Calu3 (cell line): Measurements from ENCODE around the gene ELOVL6. TPM values are rescaled to one million over a fixed set of nuclear protein-coding genes. Genes with fewer than 3 reads are reported as not detected.

ENCODE experiments used
- BruUV-seq: library from RNA; stranded (reverse); fragments of 400-500 nt; replicated peaks from 2 replicates; lab custom pipeline; 2021; lab: Mats Ljungman, UMichigan
- CTCF ChIA-PET: fragments of 300-600 bp; sonication (Branson Sonifier 250); formaldehyde crosslinking; loops from one replicate; lab custom pipeline; 2022; ENCODE audit warnings: antibody characterized with exemption; lab: Charles Lee
- DNase-seq: peaks from one replicate; pipeline ENCODE4 v3.0.0; 2022
- H3K27ac Mint-ChIP-seq: one replicate; pipeline ENCODE4 v1.8.0; 2022; ENCODE audit warnings: mixed read lengths; ENCODE audit not compliant: unreplicated experiment
- H3K27me3 Mint-ChIP-seq: one replicate; pipeline ENCODE4 v1.8.0; 2022; ENCODE audit warnings: mixed read lengths; ENCODE audit not compliant: unreplicated experiment
- H3K36me3 Mint-ChIP-seq: one replicate; pipeline ENCODE4 v1.8.0; 2022; ENCODE audit warnings: mild to moderate bottlenecking, moderate library complexity, mixed read lengths; ENCODE audit not compliant: insufficient read depth, unreplicated experiment
- H3K4me1 Mint-ChIP-seq: one replicate; pipeline ENCODE4 v1.8.0; 2022; ENCODE audit warnings: mild to moderate bottlenecking, low read depth, mixed read lengths; ENCODE audit not compliant: unreplicated experiment
- H3K4me3 Mint-ChIP-seq: one replicate; pipeline ENCODE4 v1.8.0; 2022; ENCODE audit warnings: mild to moderate bottlenecking, low read depth, moderate library complexity, mixed read lengths; ENCODE audit not compliant: unreplicated experiment
- H3K9me3 Mint-ChIP-seq: one replicate; pipeline ENCODE4 v1.8.0; 2022; ENCODE audit warnings: low read depth, mixed read lengths; ENCODE audit not compliant: unreplicated experiment
- intact Hi-C: fragments of 100-400 bp; cut with micrococcal nuclease; formaldehyde crosslinking; loops from one replicate; pipeline ENCODE4 v1.10.0; 2022; ENCODE audit not compliant: unreplicated experiment
- total RNA-seq: library from RNA; stranded (reverse); gene quantifications from 2 replicates; pipeline ENCODE4 v1.2.3, GENCODE V29; 2022
- TF ChIP-seq, protein P1 (sequence below): fragments of 200-600 bp; IDR thresholded peaks from one replicate; pipeline ENCODE4 v1.8.0; 2022; ENCODE audit warnings: antibody characterized with exemption; ENCODE audit not compliant: unreplicated experiment

Gene ELOVL6
- total RNA-seq, 1 experiment from 2014 or later = 26.1 TPM

DNA sequence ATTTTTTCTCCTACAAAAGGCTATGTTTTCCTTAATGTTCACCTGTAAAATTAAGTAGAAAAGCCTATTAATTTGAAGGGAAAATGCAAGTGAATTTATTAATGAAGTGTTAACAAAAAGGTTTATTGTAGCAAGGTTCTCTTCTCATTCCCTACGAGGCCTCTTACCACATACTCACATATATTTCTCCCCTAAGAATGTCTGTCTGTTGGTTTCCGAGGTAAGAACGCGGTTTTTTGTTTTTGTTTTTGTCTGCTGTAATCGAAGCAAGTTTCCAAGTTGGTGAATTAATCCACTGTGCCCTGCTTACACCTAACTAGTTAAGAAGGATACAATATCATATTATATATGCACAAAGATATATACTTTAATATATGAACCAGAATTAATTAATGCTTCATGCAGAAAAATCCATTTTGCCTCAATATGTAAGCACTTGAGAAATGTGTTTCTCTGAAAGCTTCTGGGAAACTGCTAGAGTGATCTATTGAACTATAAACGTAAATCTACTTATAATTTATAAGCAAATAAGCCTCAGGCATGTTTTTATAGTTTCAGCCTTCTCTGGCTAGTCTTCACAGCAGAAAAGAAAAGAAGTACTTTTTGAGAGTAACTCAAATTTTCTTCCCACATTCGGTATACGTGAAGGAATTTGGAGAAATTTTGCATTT lies 164.9 kb downstream of the ELOVL6 start:
- Mint-ChIP-seq H3K4me3 (no peak overlapping the region), H3K9me3 (peaks cover 3% of the 10 kb centered on the region), H3K27ac (no peak overlapping the region), H3K36me3 (no peaks in the 10 kb centered on the region), H3K4me1 (no peaks in the 10 kb centered on the region), H3K27me3 (no peaks in the 10 kb centered on the region)
- intact Hi-C loops = no loop called here
- BruUV-seq = no TSS peak
- TF ChIP-seq, protein P1, sequence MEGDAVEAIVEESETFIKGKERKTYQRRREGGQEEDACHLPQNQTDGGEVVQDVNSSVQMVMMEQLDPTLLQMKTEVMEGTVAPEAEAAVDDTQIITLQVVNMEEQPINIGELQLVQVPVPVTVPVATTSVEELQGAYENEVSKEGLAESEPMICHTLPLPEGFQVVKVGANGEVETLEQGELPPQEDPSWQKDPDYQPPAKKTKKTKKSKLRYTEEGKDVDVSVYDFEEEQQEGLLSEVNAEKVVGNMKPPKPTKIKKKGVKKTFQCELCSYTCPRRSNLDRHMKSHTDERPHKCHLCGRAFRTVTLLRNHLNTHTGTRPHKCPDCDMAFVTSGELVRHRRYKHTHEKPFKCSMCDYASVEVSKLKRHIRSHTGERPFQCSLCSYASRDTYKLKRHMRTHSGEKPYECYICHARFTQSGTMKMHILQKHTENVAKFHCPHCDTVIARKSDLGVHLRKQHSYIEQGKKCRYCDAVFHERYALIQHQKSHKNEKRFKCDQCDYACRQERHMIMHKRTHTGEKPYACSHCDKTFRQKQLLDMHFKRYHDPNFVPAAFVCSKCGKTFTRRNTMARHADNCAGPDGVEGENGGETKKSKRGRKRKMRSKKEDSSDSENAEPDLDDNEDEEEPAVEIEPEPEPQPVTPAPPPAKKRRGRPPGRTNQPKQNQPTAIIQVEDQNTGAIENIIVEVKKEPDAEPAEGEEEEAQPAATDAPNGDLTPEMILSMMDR = no peak
- CTCF ChIA-PET = no interaction called here
- no peak for DNase-seq

DNA sequence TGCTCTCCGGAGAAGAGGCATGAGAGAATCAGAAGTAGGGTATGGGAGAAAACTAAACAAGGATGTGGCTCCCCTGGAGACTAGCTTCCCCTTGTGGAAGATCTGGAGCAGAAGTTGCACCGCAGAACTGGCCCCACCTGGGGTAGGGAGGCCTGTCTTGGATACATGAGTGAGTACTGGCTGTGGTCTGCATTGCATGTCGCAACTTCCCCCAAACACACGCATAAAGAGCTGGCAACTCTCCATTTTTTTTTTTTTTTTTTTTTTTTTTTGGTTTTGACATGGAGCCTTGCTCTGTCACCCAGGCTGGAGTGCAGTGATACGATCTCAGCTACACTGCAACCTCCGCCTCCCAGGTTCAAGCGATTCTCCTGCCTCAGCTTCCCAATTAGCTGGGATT lies 165.8 kb downstream of the ELOVL6 start:
- BruUV-seq = no TSS peak
- CTCF ChIA-PET = no interaction called here
- H3K36me3 Mint-ChIP-seq = no peaks in the 10 kb centered on the region

DNA sequence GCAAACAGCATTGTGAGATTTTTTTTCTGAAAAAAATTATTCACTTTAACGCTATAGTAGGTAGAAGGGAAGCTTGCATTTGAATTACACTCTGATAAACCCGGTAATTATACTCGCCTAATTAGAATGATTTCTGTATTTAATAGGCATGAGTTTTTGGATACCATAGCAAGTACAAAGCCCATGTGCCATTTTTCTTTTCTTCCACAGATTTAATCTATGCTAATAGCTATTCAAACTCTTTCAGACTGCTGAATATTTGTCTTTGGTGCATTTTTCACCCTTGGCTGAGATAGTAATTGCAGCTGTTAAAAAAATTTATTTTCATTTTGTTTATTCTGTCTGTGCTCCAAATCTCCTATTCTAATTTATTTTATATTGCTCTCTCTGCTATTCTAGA lies 172.7 kb downstream of the ELOVL6 start:
- Mint-ChIP-seq H3K36me3 (no peaks in the 10 kb centered on the region), H3K9me3 (no peaks in the 10 kb centered on the region), H3K27ac (no peak overlapping the region), H3K27me3 (no peaks in the 10 kb centered on the region), H3K4me3 (no peak overlapping the region), H3K4me1 (no peaks in the 10 kb centered on the region)
- TF ChIP-seq, protein P1 = no peak
- CTCF ChIA-PET = interaction anchor here (0.5 kb wide), 1 partner anchor 189 kb away, joined by 3 read pairs; no protein-coding TSS in a partner anchor
- intact Hi-C loops = no loop called here
- no TSS peak for BruUV-seq
- no peak for DNase-seq

More for the DNA sequence above, 165.8 kb downstream of the ELOVL6 start:
- no peak for DNase-seq
- peaks cover 3% of the 10 kb centered on the region for H3K9me3 Mint-ChIP-seq
- no peak overlapping the region for H3K27ac Mint-ChIP-seq
- H3K4me1 Mint-ChIP-seq = no peaks in the 10 kb centered on the region
- H3K4me3 Mint-ChIP-seq = no peak overlapping the region
- intact Hi-C loops = no loop called here
- TF ChIP-seq, protein P1 = no peak
- H3K27me3 Mint-ChIP-seq = no peaks in the 10 kb centered on the region

DNA sequence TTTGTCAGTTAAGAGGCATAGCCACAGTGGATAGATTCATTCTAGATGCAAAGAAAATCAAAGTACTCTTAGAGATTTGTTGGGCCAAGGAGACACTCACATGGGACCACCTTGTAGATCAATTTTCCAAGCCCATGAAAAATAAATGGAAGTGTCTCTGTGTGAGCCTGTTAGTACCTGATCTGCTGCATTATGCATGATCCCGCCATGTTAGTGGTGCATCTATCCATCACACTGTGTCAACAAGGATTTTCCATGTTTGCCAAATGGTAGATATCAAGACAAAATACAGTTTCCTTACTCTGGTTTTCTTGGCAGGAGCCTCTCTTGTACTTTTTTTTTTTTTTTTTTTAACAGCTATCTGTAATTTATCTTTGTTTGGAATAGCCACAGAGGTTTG lies 173.4 kb downstream of the ELOVL6 start:
- no peak for DNase-seq
- intact Hi-C loops = no loop called here
- CTCF ChIA-PET = interaction anchor here (0.5 kb wide), 1 partner anchor 189 kb away, joined by 3 read pairs; no protein-coding TSS in a partner anchor
- no peak overlapping the region for H3K4me3 Mint-ChIP-seq
- TF ChIP-seq, protein P1 = no peak
- H3K9me3 Mint-ChIP-seq = no peaks in the 10 kb centered on the region
- no peak overlapping the region for H3K27ac Mint-ChIP-seq
- BruUV-seq = no TSS peak
- H3K27me3 Mint-ChIP-seq = no peaks in the 10 kb centered on the region
- H3K36me3 Mint-ChIP-seq = no peaks in the 10 kb centered on the region
- H3K4me1 Mint-ChIP-seq = no peaks in the 10 kb centered on the region
